Head of caudate nucleus (tissue), 42 donors: ENCODE data around the gene RAB3IL1.
"Not testable (repeated sequence)": the region's sequence is repeated elsewhere in the genome, so short reads cannot be mapped to it uniquely, and the experiment has no call there.

Experiments
- DNase-seq, 42 donors: peaks; one replicate each; pipeline versions ENCODE4 v3.0.0 to v3.0.0-alpha.2; 2020 to 2021; ENCODE audit warnings: mixed read lengths in 7 of 42
- intact Hi-C: fragments of 100-400 bp; cut with DNase I; formaldehyde crosslinking; loops from one replicate; pipeline ENCODE4 v1.15.0; 2022

RAB3IL1 gene, protein sequence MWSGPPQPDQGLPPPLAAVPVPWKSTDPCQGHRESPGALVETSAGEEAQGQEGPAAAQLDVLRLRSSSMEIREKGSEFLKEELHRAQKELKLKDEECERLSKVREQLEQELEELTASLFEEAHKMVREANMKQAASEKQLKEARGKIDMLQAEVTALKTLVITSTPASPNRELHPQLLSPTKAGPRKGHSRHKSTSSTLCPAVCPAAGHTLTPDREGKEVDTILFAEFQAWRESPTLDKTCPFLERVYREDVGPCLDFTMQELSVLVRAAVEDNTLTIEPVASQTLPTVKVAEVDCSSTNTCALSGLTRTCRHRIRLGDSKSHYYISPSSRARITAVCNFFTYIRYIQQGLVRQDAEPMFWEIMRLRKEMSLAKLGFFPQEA

DNA sequence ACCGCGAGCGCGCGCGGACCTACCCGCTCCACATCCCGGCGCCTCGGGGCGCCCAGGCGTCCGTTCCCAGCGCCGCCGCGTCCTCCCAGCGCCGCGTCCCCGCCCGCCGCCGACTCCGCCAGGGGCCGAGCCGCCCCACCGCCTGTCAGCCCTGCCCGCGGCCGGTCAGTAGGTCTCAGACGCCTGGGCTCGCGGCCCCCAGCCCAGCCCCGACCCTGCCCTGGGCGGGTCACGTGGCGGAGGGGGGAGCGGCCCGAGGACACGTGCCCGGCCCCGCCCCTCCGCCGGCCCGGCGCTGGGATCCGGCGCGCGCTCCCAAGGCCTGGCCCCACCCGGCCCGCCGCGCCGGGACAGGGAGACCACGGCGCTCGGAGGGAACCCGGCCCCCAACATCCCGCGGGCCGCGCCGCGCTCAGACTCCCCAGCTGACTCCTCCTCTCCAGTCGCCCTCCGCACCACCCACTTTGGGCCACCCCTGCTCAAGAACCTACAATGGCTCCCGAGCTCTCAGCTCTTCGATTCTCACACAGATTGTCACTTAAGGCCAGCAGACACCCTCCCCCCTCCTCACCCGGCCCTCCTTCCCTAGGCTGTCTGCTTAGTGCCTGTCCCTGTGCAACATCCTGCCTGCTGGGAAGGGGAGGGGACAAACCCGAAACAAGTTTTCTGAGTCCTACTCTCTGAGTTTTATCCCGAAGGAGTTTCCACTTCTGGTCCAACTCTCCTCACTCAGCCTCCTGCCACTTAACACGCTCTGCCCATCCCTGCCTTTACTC is at the start of gene RAB3IL1:
Gene RAB3IL1, minus strand, starts transcription at position 233 of the 776 bp plus-strand sequence. Its CDS starts 199 bp downstream, at position 34.
- DNase-seq: peak in 39 of 42 donors; percentile 39 to 85 (median 67)
- intact Hi-C loops: no loop called here

DNA sequence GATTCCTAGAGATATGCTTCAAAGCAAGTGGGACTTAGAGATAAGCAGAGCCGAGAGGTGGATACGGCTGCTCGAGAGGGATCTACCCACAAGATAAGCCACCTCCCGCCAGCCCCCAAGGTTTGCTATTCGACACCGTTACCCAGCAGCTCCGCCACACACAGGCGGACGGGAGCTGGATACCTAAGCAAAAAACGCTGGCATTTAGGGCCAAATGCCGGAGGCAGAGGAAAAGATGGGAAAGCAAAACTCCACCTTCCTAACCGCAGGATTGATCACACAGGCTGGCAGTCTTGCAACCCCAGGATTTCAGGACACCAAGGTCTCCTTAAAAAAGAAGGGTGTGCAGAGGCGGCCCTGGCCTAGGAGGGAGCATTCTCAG is 49.4 kb upstream of the RAB3IL1 start:
- intact Hi-C loops: no loop called here
- peak in 24 of 42 donors; percentile 19 to 71 (median 52) for DNase-seq

DNA sequence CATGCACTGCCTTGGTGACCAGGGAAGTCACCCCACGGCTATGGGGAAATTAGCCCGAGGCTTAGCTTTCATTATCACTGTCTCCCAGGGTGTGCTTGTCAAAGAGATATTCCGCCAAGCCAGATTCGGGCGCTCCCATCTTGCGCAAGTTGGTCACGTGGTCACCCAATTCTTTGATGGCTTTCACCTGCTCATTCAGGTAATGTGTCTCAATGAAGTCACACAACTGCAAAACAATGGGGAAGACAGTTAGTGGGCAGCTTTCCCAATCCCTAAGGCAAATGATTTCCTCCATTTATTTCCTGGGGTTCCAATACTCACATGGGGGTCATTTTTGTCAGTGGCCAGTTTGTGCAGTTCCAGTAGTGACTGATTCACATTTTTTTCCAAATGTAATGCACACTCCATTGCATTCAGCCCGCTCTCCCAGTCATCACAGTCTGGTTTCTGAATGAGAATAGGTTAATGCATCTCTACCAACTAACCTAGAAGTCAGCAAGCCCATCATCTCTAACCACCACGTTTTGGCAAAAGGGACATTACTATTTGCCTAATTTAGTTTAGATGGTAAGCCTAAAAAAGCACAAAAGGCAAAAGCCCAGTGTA is 47.4 kb upstream of the RAB3IL1 start:
- intact Hi-C loops: not testable (repeated sequence)
- peak in 14 of 42 donors; percentile 14 to 58 (median 34) for DNase-seq

GRCh38 chr11:61964058-61964665 is 46.8 kb upstream of the RAB3IL1 start:
- intact Hi-C loops: no loop called here

DNA sequence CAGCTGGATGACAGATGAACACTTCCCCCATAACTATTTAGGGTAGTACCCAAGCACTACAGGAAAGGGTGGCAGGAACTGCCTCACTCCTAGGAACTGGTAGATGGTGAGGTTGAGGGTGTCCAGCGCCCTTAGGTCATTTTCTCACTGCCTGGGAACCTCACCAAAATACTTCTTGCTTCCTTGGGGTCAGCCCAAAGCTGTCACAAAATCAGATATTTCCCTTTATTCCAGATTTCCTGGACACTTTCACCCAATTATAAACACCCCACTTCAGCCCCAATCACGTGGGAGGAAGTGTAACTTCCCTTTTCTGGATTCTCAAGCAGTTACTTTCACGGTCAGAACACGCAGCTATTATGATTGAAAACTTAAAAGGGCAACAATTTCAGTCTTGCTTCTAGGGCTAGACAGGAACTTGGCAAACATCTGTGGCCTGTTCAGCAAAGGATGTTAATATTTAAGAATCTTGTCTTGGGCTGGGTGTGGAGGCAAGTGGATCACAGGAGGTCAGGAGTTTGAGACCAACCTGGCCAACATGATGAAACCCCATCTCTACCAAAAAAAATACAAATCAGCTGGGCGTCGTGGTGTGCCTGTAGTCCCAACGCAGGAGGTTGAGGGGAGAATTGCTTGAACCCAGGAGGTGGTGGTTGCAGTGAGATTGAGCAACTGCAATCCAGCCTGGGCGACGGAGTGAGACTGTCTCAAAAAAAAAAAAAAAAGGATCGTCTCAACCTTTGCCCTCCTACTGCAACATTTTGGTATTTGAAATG is 46.1 kb upstream of the RAB3IL1 start:
- peak in 18 of 42 donors; percentile 1 to 46 (median 28) for DNase-seq
- intact Hi-C loops: no loop called here

More at GRCh38 chr11:61964058-61964665, 46.8 kb upstream of the RAB3IL1 start:
- peak in 13 of 42 donors; percentile 2 to 41 (median 18) for DNase-seq

DNA sequence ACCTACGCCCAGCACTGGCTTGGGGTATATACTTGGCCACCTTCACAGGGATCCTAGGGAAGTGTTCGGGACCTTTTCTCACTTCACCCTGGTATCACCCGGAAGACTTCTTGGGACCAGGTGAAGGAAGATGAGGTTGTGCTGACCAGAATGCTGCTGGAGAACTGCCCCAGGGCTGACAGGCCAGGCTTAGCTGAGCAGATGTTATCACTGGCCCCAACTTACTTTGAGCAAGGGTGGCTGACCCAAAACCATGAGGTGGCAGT is 45.6 kb upstream of the RAB3IL1 start:
- intact Hi-C loops: no loop called here
- peak in 8 of 42 donors; percentile 12 to 61 (median 38) for DNase-seq

DNA sequence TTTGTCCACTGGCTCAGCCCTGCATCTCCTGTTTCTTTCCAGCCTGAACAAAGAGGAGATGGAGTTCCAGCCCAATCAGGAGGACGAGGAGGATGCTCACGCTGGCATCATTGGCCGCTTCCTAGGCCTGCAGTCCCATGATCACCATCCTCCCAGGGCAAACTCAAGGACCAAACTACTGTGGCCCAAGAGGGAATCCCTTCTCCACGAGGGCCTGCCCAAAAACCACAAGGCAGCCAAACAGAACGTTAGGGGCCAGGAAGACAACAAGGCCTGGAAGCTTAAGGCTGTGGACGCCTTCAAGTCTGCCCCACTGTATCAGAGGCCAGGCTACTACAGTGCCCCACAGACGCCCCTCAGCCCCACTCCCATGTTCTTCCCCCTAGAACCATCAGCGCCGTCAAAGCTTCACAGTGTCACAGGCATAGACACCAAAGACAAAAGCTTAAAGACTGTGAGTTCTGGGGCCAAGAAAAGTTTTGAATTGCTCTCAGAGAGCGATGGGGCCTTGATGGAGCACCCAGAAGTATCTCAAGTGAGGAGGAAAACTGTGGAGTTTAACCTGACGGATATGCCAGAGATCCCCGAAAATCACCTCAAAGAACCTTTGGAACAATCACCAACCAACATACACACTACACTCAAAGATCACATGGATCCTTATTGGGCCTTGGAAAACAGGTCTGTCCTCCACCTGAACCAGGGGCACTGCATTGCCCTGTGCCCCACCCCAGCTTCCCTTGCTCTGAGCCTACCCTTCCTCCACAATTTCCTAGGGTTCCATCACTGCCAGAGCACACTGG is 45.0 kb upstream of the RAB3IL1 start:
- peak in 11 of 42 donors; percentile 0 to 40 (median 24) for DNase-seq
- intact Hi-C loops: no loop called here

GRCh38 chr11:61961570-61962212 is 44.3 kb upstream of the RAB3IL1 start:
- intact Hi-C loops: no loop called here
- peak in 41 of 42 donors; percentile 58 to 91 (median 81) for DNase-seq

DNA sequence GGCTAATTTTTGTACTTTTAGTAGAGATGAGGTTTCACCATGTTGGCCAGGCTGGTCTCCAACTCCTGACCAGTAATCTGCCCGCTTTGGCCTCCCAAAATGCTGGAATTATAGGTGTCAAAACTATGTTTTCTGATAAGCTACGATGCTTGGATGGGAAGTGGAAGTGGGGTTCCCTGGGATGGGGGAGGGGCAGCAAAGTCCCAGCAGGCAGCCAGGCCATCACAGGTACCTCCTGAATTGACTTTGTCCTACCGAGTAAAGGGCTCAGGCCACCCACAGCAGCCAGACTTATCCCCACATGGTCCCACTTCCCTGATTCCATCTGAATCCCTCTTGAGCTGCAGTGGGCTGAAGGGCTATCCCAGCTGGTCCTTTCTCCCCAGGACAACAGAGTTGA is 43.2 kb upstream of the RAB3IL1 start:
- DNase-seq: peak in 15 of 42 donors; percentile 0 to 43 (median 12)
- intact Hi-C loops: no loop called here

GRCh38 chr11:61959678-61960077 is 42.3 kb upstream of the RAB3IL1 start:
- intact Hi-C loops: no loop called here
- DNase-seq: peak in 13 of 42 donors; percentile 6 to 38 (median 14)

- intact Hi-C loops: no loop called here
- peak in 15 of 42 donors; percentile 1 to 61 (median 25) for DNase-seq
These were observed 41.7 kb upstream of the RAB3IL1 start for GRCh38 chr11:61959114-61959513.

- DNase-seq: peak in 3 of 42 donors; percentile 15 to 22 (median 18)
- intact Hi-C loops: no loop called here
These were observed 41.2 kb upstream of the RAB3IL1 start for GRCh38 chr11:61958590-61958989.

DNA sequence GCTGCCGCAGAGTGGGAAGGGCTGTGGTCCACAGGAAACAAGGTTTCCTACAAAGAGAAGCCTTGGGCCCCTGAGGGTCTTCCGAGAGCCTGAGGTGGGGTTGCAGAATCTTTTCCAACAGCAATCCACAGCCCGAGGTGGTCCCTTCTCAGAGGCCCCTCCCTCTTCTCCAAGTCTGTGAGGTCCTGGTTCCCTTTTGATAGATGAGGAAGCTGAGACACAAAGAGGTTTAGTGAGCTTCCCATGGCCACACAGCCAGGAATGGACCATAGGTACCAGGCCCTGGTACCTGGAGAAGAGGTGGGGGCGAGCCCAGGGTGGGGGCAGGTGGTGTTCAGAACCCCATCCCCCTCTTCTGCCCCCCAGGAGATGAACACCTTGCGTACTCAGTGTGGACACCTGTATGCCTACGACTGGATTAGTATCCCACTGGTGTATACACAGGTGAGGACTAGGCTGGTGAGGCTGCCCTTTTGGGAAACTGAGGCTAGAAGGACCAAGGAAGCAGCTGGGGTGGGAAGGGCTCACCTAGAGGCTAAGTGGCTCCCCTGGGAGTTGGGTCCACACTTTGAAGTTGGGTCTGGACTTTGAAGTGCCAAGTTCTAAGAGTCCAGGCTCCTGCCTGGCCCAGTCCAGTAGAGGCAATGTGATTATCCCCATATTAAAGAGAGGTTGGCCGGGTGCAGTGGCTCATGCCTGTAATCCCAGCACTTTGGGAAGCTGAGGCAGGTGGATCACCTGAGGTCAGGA is 39.8 kb upstream of the RAB3IL1 start:
- intact Hi-C loops: no loop called here
- DNase-seq: peak in 10 of 42 donors; percentile 0 to 36 (median 20)

- intact Hi-C loops: no loop called here
- DNase-seq: peak in 7 of 42 donors; percentile 1 to 45 (median 21)
These were observed 39.0 kb upstream of the RAB3IL1 start for GRCh38 chr11:61956191-61957020.

- DNase-seq: peak in 11 of 42 donors; percentile 0 to 54 (median 41)
- intact Hi-C loops: no loop called here
These were observed 38.2 kb upstream of the RAB3IL1 start for GRCh38 chr11:61955422-61956135.
